T-helper 2 cell treated with Interferon-gamma antibody and Interleukin-4, amounts not matched to agents 5 μg/mL and 100 μg/mL, for 36 hours (primary cell): ENCODE measurements around the gene DHFR.

Source experiments
- DNase-seq: peaks from one replicate; pipeline ENCODE4 v3.0.0; 2021; ENCODE audit warnings: low spot score
- H3K27ac Mint-ChIP-seq: one replicate; pipeline ENCODE4 v1.8.0; 2021; ENCODE audit warnings: mild to moderate bottlenecking, mixed read lengths
- H3K27me3 Mint-ChIP-seq: one replicate; pipeline ENCODE4 v1.8.0; 2021; ENCODE audit warnings: low read depth, mixed read lengths
- H3K36me3 Mint-ChIP-seq: one replicate; pipeline ENCODE4 v1.8.0; 2021; ENCODE audit warnings: low read depth, mixed read lengths
- H3K4me1 Mint-ChIP-seq: one replicate; pipeline ENCODE4 v1.8.0; 2021; ENCODE audit warnings: low read depth, mixed read lengths
- H3K4me3 Mint-ChIP-seq: one replicate; pipeline ENCODE4 v1.8.0; 2022; ENCODE audit warnings: mild to moderate bottlenecking, moderate library complexity, mixed read lengths
- H3K9me3 Mint-ChIP-seq: one replicate; pipeline ENCODE4 v1.8.0; 2021; ENCODE audit warnings: mixed read lengths

The DHFR gene

DNA sequence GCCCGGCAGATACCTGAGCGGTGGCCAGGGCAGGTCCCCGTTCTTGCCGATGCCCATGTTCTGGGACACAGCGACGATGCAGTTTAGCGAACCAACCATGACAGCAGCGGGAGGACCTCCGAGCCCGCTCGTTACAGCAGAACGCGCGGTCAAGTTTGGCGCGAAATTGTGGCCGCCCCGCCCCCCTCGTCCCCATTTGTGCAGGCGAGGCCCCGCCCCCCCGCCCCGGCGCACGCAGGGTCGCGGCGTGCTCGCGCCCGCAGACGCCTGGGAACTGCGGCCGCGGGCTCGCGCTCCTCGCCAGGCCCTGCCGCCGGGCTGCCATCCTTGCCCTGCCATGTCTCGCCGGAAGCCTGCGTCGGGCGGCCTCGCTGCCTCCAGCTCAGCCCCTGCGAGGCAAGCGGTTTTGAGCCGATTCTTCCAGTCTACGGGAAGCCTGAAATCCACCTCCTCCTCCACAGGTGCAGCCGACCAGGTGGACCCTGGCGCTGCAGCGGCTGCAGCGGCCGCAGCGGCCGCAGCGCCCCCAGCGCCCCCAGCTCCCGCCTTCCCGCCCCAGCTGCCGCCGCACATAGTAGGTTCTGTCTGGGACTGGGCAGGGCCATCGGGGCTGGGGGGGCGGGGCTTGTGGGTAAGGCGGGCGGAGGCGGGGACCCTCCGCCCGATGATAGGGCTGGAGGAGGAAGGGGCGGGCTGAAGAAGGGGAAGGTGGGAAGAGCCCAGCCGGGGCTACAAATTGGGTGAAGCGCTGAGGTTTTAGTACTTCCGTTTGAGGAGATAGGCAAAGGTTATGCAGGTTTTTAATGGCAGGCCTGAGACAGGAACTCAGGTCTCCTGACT, at the start of gene DHFR, which contains the start of gene MSH3:
Gene DHFR (minus strand): TSS at position 593 of the 840 bp plus-strand sequence. CDS start 494 bp downstream, at position 99.
Gene MSH3 (plus strand): TSS at position 262 of the 840 bp plus-strand sequence. CDS start 76 bp downstream, at position 338.
- Mint-ChIP-seq H3K9me3 (no peaks in the 10 kb centered on the region), H3K4me3 (peak within 1 kb of the TSS; percentile 93), H3K27ac (peak within 1 kb of the TSS; percentile 99), H3K4me1 (peaks cover 24% of the 10 kb centered on the region), H3K36me3 (peaks cover 40% of the 10 kb centered on the region), H3K27me3 (no peaks in the 10 kb centered on the region)
- peak; percentile 85 for DNase-seq

- H3K4me3 Mint-ChIP-seq = no peak overlapping the region
- H3K9me3 Mint-ChIP-seq = no peaks in the 10 kb centered on the region
- no peak for DNase-seq
- H3K4me1 Mint-ChIP-seq = peaks cover 17% of the 10 kb centered on the region
- no peaks in the 10 kb centered on the region for H3K27me3 Mint-ChIP-seq
- H3K36me3 Mint-ChIP-seq = peaks cover 32% of the 10 kb centered on the region
- H3K27ac Mint-ChIP-seq = no peak overlapping the region
These were observed 49.4 kb upstream of the DHFR start for GRCh38 chr5:80704221-80704620.

DNA sequence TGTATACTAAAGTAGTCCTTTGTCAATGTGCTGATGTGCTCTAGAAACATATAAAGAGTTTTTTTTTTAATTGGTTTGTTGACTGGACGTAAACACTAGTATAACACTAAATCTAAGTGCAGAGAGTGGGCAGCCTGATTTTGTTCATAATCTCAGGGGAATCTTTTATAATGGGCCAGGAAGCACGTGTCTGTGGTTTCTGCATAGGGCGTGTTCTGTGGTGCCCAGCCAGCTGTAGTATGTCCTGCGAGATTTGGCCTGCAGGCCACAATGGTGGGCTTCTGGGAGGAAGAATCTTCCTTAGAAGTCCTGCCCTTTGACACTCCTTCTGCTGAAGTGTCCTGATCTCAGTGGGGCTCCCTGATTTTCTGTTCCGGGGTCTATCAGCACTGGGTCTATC, 49.0 kb upstream of the DHFR start:
- Mint-ChIP-seq H3K36me3 (peaks cover 33% of the 10 kb centered on the region), H3K27me3 (no peaks in the 10 kb centered on the region), H3K9me3 (no peaks in the 10 kb centered on the region), H3K4me3 (no peak overlapping the region), H3K4me1 (peaks cover 17% of the 10 kb centered on the region), H3K27ac (no peak overlapping the region)
- DNase-seq = no peak

- H3K36me3 Mint-ChIP-seq = peaks cover 32% of the 10 kb centered on the region
- no peaks in the 10 kb centered on the region for H3K27me3 Mint-ChIP-seq
- no peak overlapping the region for H3K4me3 Mint-ChIP-seq
- DNase-seq = no peak
- no peak overlapping the region for H3K27ac Mint-ChIP-seq
- no peaks in the 10 kb centered on the region for H3K9me3 Mint-ChIP-seq
- H3K4me1 Mint-ChIP-seq = peaks cover 17% of the 10 kb centered on the region
These were observed 48.5 kb upstream of the DHFR start for GRCh38 chr5:80703291-80703690.

GRCh38 chr5:80701597-80701996, 46.8 kb upstream of the DHFR start:
- Mint-ChIP-seq H3K4me3 (no peak overlapping the region), H3K27ac (peak overlapping the region; percentile 17), H3K36me3 (peaks cover 33% of the 10 kb centered on the region), H3K27me3 (no peaks in the 10 kb centered on the region), H3K4me1 (peaks cover 17% of the 10 kb centered on the region), H3K9me3 (no peaks in the 10 kb centered on the region)
- no peak for DNase-seq

- no peak overlapping the region for H3K27ac Mint-ChIP-seq
- no peaks in the 10 kb centered on the region for H3K27me3 Mint-ChIP-seq
- H3K4me1 Mint-ChIP-seq = peaks cover 24% of the 10 kb centered on the region
- H3K9me3 Mint-ChIP-seq = no peaks in the 10 kb centered on the region
- no peak for DNase-seq
- H3K36me3 Mint-ChIP-seq = peaks cover 33% of the 10 kb centered on the region
- H3K4me3 Mint-ChIP-seq = no peak overlapping the region
These were observed 43.6 kb upstream of the DHFR start for GRCh38 chr5:80698369-80698768.

GRCh38 chr5:80697100-80697499, 42.3 kb upstream of the DHFR start:
- DNase-seq = no peak
- Mint-ChIP-seq H3K9me3 (no peaks in the 10 kb centered on the region), H3K27ac (no peak overlapping the region), H3K4me3 (no peak overlapping the region), H3K36me3 (peaks cover 33% of the 10 kb centered on the region), H3K4me1 (peaks cover 23% of the 10 kb centered on the region), H3K27me3 (no peaks in the 10 kb centered on the region)

GRCh38 chr5:80696450-80696849, 41.7 kb upstream of the DHFR start:
- H3K27ac Mint-ChIP-seq = no peak overlapping the region
- H3K27me3 Mint-ChIP-seq = no peaks in the 10 kb centered on the region
- peaks cover 29% of the 10 kb centered on the region for H3K36me3 Mint-ChIP-seq
- H3K4me3 Mint-ChIP-seq = no peak overlapping the region
- H3K9me3 Mint-ChIP-seq = no peaks in the 10 kb centered on the region
- DNase-seq = no peak
- H3K4me1 Mint-ChIP-seq = peaks cover 19% of the 10 kb centered on the region

DNA sequence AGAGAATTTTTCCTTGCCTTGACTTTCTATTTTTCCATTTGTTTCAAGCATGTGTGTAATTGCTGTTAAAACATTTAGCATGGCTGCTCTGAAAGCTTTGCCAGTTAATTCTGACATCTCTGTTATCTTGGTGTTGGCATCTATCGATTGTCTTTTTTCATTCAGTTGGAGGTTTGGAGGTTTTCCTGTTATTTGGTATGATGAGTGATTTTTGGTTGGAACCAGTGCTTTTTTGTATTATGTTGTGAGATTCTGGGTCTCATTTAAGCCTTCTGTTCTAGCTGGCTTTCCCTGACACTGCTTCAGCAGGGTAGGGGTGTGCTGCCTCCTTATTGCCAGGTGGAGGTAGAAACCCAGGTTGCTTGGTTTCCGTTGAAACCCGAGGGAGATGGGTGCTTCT, 40.9 kb upstream of the DHFR start:
- no peaks in the 10 kb centered on the region for H3K9me3 Mint-ChIP-seq
- peak overlapping the region; percentile 24 for H3K4me3 Mint-ChIP-seq
- no peak for DNase-seq
- peak overlapping the region; percentile 74 for H3K27ac Mint-ChIP-seq
- H3K4me1 Mint-ChIP-seq = peaks cover 18% of the 10 kb centered on the region
- H3K27me3 Mint-ChIP-seq = no peaks in the 10 kb centered on the region
- H3K36me3 Mint-ChIP-seq = peaks cover 24% of the 10 kb centered on the region

GRCh38 chr5:80689627-80690026, 34.8 kb upstream of the DHFR start:
- Mint-ChIP-seq H3K27ac (no peak overlapping the region), H3K27me3 (no peaks in the 10 kb centered on the region), H3K36me3 (peaks cover 29% of the 10 kb centered on the region), H3K4me1 (peaks cover 26% of the 10 kb centered on the region), H3K9me3 (no peaks in the 10 kb centered on the region), H3K4me3 (no peak overlapping the region)
- DNase-seq = no peak

DNA sequence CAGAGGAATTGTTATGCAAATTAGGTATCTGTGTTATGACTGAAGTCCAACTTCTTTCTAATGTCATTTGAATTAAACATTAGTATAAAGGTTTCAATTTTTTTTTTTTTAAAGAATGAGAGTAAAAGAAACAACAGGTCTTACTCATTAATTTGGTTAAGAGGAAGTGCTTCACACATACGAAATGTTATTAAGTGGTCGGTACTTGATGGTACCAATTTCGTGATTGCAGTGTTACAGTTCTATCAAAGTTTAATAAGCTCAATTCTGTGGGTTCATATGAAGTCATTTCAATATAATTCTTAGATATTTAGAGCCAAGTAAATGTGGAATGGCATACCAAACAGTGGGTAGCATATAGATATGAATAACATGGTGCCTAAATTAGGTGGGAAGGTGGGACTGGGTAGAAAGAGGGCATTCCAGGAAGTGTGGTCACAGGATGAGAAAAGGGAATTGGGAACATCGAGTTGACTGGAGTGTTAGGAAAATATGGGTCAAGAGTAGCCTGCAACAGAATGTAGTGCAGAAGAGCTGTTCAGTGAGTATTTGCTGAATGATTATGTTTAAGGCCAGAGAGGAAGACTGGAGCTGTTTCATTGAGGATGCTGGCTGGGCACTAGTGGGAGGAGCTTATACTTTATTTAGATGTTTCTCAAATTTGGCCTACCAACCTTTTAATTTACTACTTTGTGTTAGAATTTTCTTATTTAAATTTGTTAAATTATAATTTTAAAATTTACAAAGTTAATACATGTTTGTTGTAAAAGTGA, 34.1 kb upstream of the DHFR start:
- H3K27ac Mint-ChIP-seq = no peak overlapping the region
- H3K36me3 Mint-ChIP-seq = peaks cover 34% of the 10 kb centered on the region
- H3K4me3 Mint-ChIP-seq = no peak overlapping the region

GRCh38 chr5:80686757-80687156, 32.0 kb upstream of the DHFR start:
- Mint-ChIP-seq H3K4me3 (no peak overlapping the region), H3K9me3 (no peaks in the 10 kb centered on the region), H3K4me1 (peaks cover 23% of the 10 kb centered on the region), H3K36me3 (peaks cover 49% of the 10 kb centered on the region), H3K27me3 (no peaks in the 10 kb centered on the region), H3K27ac (no peak overlapping the region)
- DNase-seq = no peak

More for the DNA sequence above, 34.1 kb upstream of the DHFR start:
- Mint-ChIP-seq H3K9me3 (no peaks in the 10 kb centered on the region), H3K27me3 (no peaks in the 10 kb centered on the region), H3K4me1 (peaks cover 24% of the 10 kb centered on the region)
- no peak for DNase-seq

DNA sequence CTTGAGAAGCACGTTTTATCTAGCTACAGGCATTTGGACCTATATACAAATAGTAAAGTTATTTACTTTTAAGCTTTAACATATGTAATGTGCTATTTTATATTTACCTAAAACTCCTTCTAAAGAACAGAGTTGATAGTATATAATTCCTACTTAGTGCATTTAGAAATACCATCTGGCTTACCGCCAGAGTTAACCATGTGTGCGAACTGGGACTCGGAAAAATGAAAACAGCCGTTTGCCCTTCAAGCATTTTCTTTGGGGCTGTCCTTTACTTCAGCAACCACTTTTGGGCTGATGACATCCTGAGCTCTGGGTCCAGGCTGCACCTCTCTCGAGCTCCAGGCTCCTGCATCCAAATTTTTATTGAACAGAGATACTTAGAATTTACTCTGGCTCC, 21.9 kb upstream of the DHFR start:
- H3K9me3 Mint-ChIP-seq = no peaks in the 10 kb centered on the region
- H3K4me1 Mint-ChIP-seq = peaks cover 3% of the 10 kb centered on the region
- H3K27me3 Mint-ChIP-seq = no peaks in the 10 kb centered on the region
- no peak overlapping the region for H3K27ac Mint-ChIP-seq
- no peak for DNase-seq
- H3K4me3 Mint-ChIP-seq = no peak overlapping the region
- H3K36me3 Mint-ChIP-seq = peaks cover 33% of the 10 kb centered on the region

DNA sequence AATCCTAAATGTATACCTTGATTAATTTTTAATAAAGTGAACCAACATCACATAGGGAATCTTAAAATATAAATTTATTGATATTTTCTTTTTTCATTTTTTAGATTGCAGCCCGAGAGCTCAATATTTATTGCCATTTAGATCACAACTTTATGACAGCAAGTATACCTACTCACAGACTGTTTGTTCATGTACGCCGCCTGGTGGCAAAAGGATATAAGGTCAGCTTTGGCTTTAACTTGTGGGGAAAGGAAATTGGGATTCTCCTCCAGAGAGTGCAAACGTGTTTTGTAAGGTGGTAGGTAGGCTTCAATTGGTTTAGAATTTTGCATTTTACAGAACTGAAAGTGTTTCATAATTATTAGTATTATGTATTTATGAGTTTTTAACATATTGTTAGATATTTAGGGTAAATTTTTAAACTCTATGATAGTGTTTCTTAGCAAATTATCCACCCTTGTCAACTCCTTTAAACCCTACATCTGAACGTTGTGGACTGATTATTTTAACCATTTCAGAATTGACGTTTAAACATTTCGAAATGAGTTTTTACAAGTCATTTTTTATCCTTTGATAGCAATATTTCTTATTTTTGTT, 17.5 kb upstream of the DHFR start:
- H3K27me3 Mint-ChIP-seq = no peaks in the 10 kb centered on the region
- no peaks in the 10 kb centered on the region for H3K9me3 Mint-ChIP-seq
- H3K27ac Mint-ChIP-seq = no peak overlapping the region
- H3K4me3 Mint-ChIP-seq = no peak overlapping the region
- H3K36me3 Mint-ChIP-seq = peaks cover 41% of the 10 kb centered on the region
- H3K4me1 Mint-ChIP-seq = peaks cover 6% of the 10 kb centered on the region
- peak; percentile 44 for DNase-seq
